Glutamatergic neuron (in vitro differentiated cells): ENCODE results near the gene DCAF17. TPM values are rescaled to one million over a fixed set of nuclear protein-coding genes. Genes with fewer than 3 reads are reported as not detected.
"Not testable (repeated sequence)": the region's sequence is repeated elsewhere in the genome, so short reads cannot be mapped to it uniquely, and the experiment has no call there.

Experiments
- DNase-seq: peaks from one replicate; pipeline ENCODE4 v3.0.0; 2022
- H3K27ac Mint-ChIP-seq: one replicate; pipeline ENCODE4 v1.8.0; 2020; ENCODE audit warnings: mild to moderate bottlenecking, mixed read lengths, inconsistent platforms; ENCODE audit not compliant: unreplicated experiment
- H3K27me3 Mint-ChIP-seq: one replicate; pipeline ENCODE4 v1.8.0; 2020; ENCODE audit warnings: mild to moderate bottlenecking, moderate library complexity, mixed read lengths, inconsistent platforms; ENCODE audit not compliant: unreplicated experiment
- H3K36me3 Mint-ChIP-seq: one replicate; pipeline ENCODE4 v1.8.0; 2020; ENCODE audit warnings: mild to moderate bottlenecking, mixed read lengths, inconsistent platforms; ENCODE audit not compliant: unreplicated experiment
- H3K4me1 Mint-ChIP-seq: one replicate; pipeline ENCODE4 v1.8.0; 2020; ENCODE audit warnings: mild to moderate bottlenecking, low read depth, mixed read lengths, inconsistent platforms; ENCODE audit not compliant: unreplicated experiment
- H3K4me3 Mint-ChIP-seq: one replicate; pipeline ENCODE4 v1.8.0; 2020; ENCODE audit warnings: mild to moderate bottlenecking, mixed read lengths, inconsistent platforms; ENCODE audit not compliant: unreplicated experiment
- H3K9me3 Mint-ChIP-seq: one replicate; pipeline ENCODE4 v1.8.0; 2020; ENCODE audit warnings: mild to moderate bottlenecking, moderate library complexity, mixed read lengths, inconsistent platforms; ENCODE audit not compliant: unreplicated experiment
- CTCF ChIP-seq: fragments of 200-600 bp; sonication (generic); IDR thresholded peaks from one replicate; pipeline ENCODE4 v1.5.0; 2021; ENCODE audit not compliant: partially characterized antibody, unreplicated experiment
- total RNA-seq: library from RNA; stranded (reverse); fragmentation: NEBNext Ultra II Directional; extraction: Animal tissue kit (Norgen Biotek cat#: 25700); gene quantifications from one replicate; pipeline ENCODE4 v1.2.1, GENCODE V29; 2021; ENCODE audit not compliant: unreplicated experiment

DCAF17 gene
- total RNA-seq, 1 donor from 2014 or later, result 17.0 TPM

- H3K9me3 Mint-ChIP-seq, result no peaks in the 10 kb centered on the region
- H3K36me3 Mint-ChIP-seq, result no peaks in the 10 kb centered on the region
- no peak overlapping the region for H3K27ac Mint-ChIP-seq
- no peak for DNase-seq
- no peaks in the 10 kb centered on the region for H3K27me3 Mint-ChIP-seq
- no peak overlapping the region for H3K4me3 Mint-ChIP-seq
- H3K4me1 Mint-ChIP-seq, result no peaks in the 10 kb centered on the region
- no peak for TF ChIP-seq CTCF
Measured at GRCh38 chr2:171490577-171490976, 56.6 kb downstream of the DCAF17 start.

- no peak overlapping the region for H3K27ac Mint-ChIP-seq
- H3K9me3 Mint-ChIP-seq, result no peaks in the 10 kb centered on the region
- H3K4me3 Mint-ChIP-seq, result no peak overlapping the region
- DNase-seq, result no peak
- no peaks in the 10 kb centered on the region for H3K27me3 Mint-ChIP-seq
- TF ChIP-seq CTCF, result no peak
- H3K4me1 Mint-ChIP-seq, result no peaks in the 10 kb centered on the region
- H3K36me3 Mint-ChIP-seq, result no peaks in the 10 kb centered on the region
Measured at GRCh38 chr2:171491292-171491691, 57.3 kb downstream of the DCAF17 start.

GRCh38 chr2:171492664-171493063, 58.6 kb downstream of the DCAF17 start:
- no peak for DNase-seq
- Mint-ChIP-seq H3K27me3 (no peaks in the 10 kb centered on the region), H3K4me3 (no peak overlapping the region), H3K4me1 (no peaks in the 10 kb centered on the region), H3K36me3 (no peaks in the 10 kb centered on the region), H3K27ac (no peak overlapping the region), H3K9me3 (no peaks in the 10 kb centered on the region)
- no peak for TF ChIP-seq CTCF

- H3K36me3 Mint-ChIP-seq, DNase-seq, H3K27ac Mint-ChIP-seq, H3K4me3 Mint-ChIP-seq, H3K4me1 Mint-ChIP-seq, H3K27me3 Mint-ChIP-seq, H3K9me3 Mint-ChIP-seq: not testable (repeated sequence)
Measured at GRCh38 chr2:171497664-171498063, 63.6 kb downstream of the DCAF17 start.

- no peaks in the 10 kb centered on the region for H3K4me1 Mint-ChIP-seq
- H3K36me3 Mint-ChIP-seq, result no peaks in the 10 kb centered on the region
- no peak overlapping the region for H3K4me3 Mint-ChIP-seq
- TF ChIP-seq CTCF, result no peak
- no peak for DNase-seq
- H3K27ac Mint-ChIP-seq, result no peak overlapping the region
- no peaks in the 10 kb centered on the region for H3K9me3 Mint-ChIP-seq
- peaks cover 2% of the 10 kb centered on the region for H3K27me3 Mint-ChIP-seq
Measured at GRCh38 chr2:171505374-171505773, 71.3 kb downstream of the DCAF17 start.
